Measurements from ENCODE around the gene COASY.
"Not testable (repeated sequence)": the region's sequence is repeated elsewhere in the genome, so short reads cannot be mapped to it uniquely, and the experiment has no call there.

Gene COASY

GRCh38 chr17:42553161-42553818, 8.7 kb upstream of the COASY start:
- DNase-seq = no peak

- no peak for DNase-seq
These were observed 8.1 kb upstream of the COASY start for GRCh38 chr17:42553866-42554249.

GRCh38 chr17:42554250-42555121, 7.5 kb upstream of the COASY start:
- DNase-seq = peak; percentile 80

- DNase-seq = no peak
These were observed 6.8 kb upstream of the COASY start for GRCh38 chr17:42555122-42555622.

- DNase-seq = not testable (repeated sequence)
These were observed 5.9 kb upstream of the COASY start for GRCh38 chr17:42555961-42556617.

- no peak for DNase-seq
These were observed 2.9 kb upstream of the COASY start for GRCh38 chr17:42559075-42559474.

- DNase-seq = no peak
These were observed 1.7 kb upstream of the COASY start for GRCh38 chr17:42560246-42560645.

GRCh38 chr17:42562388-42563142, 617 bp downstream of the COASY start:
- DNase-seq = no peak

- DNase-seq = no peak
These were observed 1.2 kb downstream of the COASY start for GRCh38 chr17:42563143-42563509.

GRCh38 chr17:42563543-42563942, 1.6 kb downstream of the COASY start:
- no peak for DNase-seq

GRCh38 chr17:42563950-42564349, 2.0 kb downstream of the COASY start:
- DNase-seq = no peak

GRCh38 chr17:42564815-42565522, 3.0 kb downstream of the COASY start:
- no peak for DNase-seq

- DNase-seq = no peak
These were observed 3.7 kb downstream of the COASY start for GRCh38 chr17:42565523-42566214.

- no peak for DNase-seq
These were observed 4.4 kb downstream of the COASY start for GRCh38 chr17:42566215-42566882.

- DNase-seq = peak; percentile 91
These were observed 5.1 kb downstream of the COASY start, which contains the start of gene MLX for GRCh38 chr17:42566883-42567573. Gene MLX (plus strand): TSS chr17:42567100. CDS start chr17:42567125, 25 bp downstream.

- DNase-seq = no peak
These were observed 6.6 kb downstream of the COASY start for GRCh38 chr17:42568341-42569111.

GRCh38 chr17:42571435-42572225, 9.7 kb downstream of the COASY start:
- DNase-seq = no peak

GRCh38 chr17:42573095-42573494, 11.1 kb downstream of the COASY start:
- DNase-seq = no peak

GRCh38 chr17:42574463-42574862, 12.5 kb downstream of the COASY start:
- no peak for DNase-seq

Data from fibroblast of upper back skin (primary cell).